Measurements from ENCODE around the gene FXYD3.

The FXYD3 gene

GRCh38 chr19:35107545-35107944 is 8.1 kb upstream of the FXYD3 start:
- FAIRE-seq, result no peak

GRCh38 chr19:35108730-35109129 is 6.9 kb upstream of the FXYD3 start:
- FAIRE-seq, result no peak

GRCh38 chr19:35109395-35110112 is 6.1 kb upstream of the FXYD3 start:
- no peak for FAIRE-seq

GRCh38 chr19:35110974-35111373 is 4.6 kb upstream of the FXYD3 start:
- no peak for FAIRE-seq

- no peak for FAIRE-seq
Measured at GRCh38 chr19:35112995-35113688, 2.5 kb upstream of the FXYD3 start.

- no peak for FAIRE-seq
Measured at GRCh38 chr19:35114353-35115176, 1.1 kb upstream of the FXYD3 start.

GRCh38 chr19:35116072-35116801 is 614 bp downstream of the FXYD3 start:
- no peak for FAIRE-seq

GRCh38 chr19:35117116-35117515 is 1.5 kb downstream of the FXYD3 start:
- FAIRE-seq, result no peak

- no peak for FAIRE-seq
Measured at GRCh38 chr19:35117799-35118198, 2.2 kb downstream of the FXYD3 start.

- no peak for FAIRE-seq
Measured at GRCh38 chr19:35118268-35119020, 2.8 kb downstream of the FXYD3 start.

GRCh38 chr19:35119091-35119490 is 3.5 kb downstream of the FXYD3 start:
- FAIRE-seq, result no peak

GRCh38 chr19:35119578-35120155 is 4.0 kb downstream of the FXYD3 start:
- no peak for FAIRE-seq

GRCh38 chr19:35120492-35120891 is 4.9 kb downstream of the FXYD3 start:
- FAIRE-seq, result peak; percentile 86

- FAIRE-seq, result no peak
Measured at GRCh38 chr19:35120898-35121297, 5.3 kb downstream of the FXYD3 start.

GRCh38 chr19:35122687-35123551 is 7.3 kb downstream of the FXYD3 start:
- no peak for FAIRE-seq

GRCh38 chr19:35123573-35123972 is 8.0 kb downstream of the FXYD3 start:
- FAIRE-seq, result no peak

GRCh38 chr19:35124098-35125060 is 8.8 kb downstream of the FXYD3 start:
- no peak for FAIRE-seq

GRCh38 chr19:35125270-35125717 is 9.7 kb downstream of the FXYD3 start:
- FAIRE-seq, result no peak
